Stimulated activated CD4-positive, alpha-beta T cell treated with anti-CD3 and anti-CD28 coated beads, Interleukin-15, amount 100 ng/mL, for 1 hour (primary cell): ENCODE results near the gene TSPY4.
"Not testable (repeated sequence)": the region's sequence is repeated elsewhere in the genome, so short reads cannot be mapped to it uniquely, and the experiment has no call there.

Experiments
- DNase-seq, 2 donors: peaks; one replicate each; pipeline ENCODE4 v3.0.0-alpha.2; 2020; ENCODE audit warnings: low read depth in 1 of 2, low spot score in 1 of 2

TSPY4 gene, protein sequence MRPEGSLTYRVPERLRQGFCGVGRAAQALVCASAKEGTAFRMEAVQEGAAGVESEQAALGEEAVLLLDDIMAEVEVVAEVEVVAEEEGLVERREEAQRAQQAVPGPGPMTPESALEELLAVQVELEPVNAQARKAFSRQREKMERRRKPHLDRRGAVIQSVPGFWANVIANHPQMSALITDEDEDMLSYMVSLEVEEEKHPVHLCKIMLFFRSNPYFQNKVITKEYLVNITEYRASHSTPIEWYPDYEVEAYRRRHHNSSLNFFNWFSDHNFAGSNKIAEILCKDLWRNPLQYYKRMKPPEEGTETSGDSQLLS

DNA sequence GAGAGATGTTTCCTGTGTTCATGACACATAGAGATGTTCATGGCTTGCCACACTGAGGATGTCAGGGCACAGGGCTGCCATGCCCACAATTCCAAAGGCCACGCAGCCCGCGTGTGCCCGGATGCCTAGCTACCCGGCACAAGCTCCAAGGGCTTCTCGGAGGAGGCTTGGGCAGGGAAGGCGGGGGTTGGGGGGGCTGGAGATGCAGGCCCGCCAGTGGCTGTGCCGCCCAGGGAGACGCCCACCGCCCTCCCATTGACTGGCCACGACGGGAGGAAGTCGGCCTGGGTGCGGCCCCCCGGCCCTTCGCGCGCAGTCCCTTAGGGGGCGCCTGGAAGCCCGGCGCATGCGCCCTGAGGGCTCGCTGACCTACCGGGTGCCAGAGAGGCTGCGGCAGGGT is at the start of gene TSPY4:
TSPY4 (plus strand) TSS at position 301 of the 400 bp plus-strand sequence; CDS start at position 347, 46 bp downstream.
- DNase-seq: not testable (repeated sequence)

DNA sequence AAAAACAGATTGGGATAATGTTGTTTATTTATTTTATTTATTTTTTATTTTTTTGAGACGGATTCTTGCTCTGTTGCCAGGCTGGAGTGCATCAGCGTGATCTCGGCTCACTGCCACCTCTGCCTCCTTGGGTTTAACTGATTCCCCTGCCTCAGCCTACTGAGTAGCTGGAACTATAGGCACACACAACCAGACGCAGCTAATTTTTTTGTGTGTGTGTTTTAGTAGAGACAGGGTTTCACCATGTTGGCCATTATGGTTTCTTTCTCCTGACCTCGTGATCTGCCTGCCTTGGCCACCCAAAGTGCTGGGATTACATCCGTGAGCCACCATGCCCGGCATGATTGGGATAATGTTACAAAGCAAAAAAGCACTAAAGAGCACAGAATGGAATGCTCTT is 16.3 kb upstream of the TSPY4 start:
- DNase-seq: no peak

DNA sequence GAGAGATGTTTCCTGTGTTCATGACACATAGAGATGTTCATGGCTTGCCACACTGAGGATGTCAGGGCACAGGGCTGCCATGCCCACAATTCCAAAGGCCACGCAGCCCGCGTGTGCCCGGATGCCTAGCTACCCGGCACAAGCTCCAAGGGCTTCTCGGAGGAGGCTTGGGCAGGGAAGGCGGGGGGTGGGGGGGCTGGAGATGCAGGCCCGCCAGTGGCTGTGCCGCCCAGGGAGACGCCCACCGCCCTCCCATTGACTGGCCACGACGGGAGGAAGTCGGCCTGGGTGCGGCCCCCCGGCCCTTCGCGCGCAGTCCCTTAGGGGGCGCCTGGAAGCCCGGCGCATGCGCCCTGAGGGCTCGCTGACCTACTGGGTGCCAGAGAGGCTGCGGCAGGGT is 20.2 kb downstream of the TSPY4 start, which contains the start of gene TSPY8:
TSPY8 (plus strand) TSS at position 301 of the 400 bp plus-strand sequence; CDS start at position 347, 46 bp downstream.
- DNase-seq: not testable (repeated sequence)
